Hematopoietic multipotent progenitor cell treated with erythropoietin and hydrocortisone succinate and interleukin-3 and kit ligand, for 6 days (in vitro differentiated cells): Measurements from ENCODE around the gene KNDC1.
A peak's percentile ranks its signal among the peaks of the same experiment; 100 is the strongest.
"Not testable (repeated sequence)": the region's sequence is repeated elsewhere in the genome, so short reads cannot be mapped to it uniquely, and the experiment has no call there.

Experiments used
- DNase-seq: peaks from one replicate; pipeline ENCODE4 v3.0.0-alpha.2; 2015

Gene KNDC1, protein sequence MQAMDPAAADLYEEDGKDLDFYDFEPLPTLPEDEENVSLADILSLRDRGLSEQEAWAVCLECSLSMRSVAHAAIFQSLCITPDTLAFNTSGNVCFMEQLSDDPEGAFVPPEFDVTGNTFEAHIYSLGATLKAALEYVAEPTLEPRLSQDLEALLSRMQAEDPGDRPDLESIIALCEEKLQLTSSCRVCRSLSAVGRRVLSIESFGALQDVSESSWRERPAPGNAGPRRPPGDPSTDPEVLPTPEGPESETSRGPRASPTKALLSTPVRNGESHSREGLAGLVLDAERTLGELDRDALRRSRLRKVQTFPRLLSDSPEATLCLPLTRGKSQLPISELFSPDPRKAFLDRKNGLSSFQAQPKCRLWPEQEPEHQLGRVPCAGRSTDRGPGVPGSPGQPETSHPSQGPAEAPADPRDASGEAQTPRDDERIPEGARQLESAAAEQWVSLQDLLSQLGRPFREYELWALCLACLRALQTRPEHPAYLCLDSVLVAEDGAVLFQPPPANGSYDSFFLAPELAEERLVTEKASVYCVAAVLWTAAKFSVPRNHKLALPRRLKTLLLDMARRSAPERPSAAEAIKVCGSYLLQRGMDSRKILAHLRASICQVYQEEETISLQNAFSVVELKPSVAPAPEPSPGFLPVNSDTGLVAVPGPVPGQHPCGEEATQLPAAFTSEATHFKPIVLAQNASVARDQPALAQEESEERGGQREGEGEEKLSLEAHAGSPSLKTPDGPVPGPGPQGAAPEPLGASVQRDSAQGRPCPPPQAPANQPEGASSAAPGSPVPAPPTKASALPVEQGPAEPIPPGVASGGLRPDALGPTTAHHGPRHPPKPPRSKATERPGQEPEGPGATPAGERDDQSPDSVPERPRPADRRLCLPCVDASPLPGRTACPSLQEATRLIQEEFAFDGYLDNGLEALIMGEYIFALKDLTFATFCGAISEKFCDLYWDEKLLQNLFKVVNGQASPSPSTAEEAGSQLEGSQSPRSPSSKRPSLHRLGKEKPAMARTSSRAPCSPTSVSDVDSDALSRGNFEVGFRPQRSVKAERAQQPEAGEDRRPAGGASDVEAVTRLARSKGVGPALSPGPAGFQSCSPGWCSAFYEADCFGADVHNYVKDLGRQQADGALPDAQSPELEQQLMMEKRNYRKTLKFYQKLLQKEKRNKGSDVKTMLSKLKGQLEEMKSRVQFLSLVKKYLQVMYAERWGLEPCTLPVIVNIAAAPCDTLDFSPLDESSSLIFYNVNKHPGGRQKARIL (N-terminal part only)

DNA sequence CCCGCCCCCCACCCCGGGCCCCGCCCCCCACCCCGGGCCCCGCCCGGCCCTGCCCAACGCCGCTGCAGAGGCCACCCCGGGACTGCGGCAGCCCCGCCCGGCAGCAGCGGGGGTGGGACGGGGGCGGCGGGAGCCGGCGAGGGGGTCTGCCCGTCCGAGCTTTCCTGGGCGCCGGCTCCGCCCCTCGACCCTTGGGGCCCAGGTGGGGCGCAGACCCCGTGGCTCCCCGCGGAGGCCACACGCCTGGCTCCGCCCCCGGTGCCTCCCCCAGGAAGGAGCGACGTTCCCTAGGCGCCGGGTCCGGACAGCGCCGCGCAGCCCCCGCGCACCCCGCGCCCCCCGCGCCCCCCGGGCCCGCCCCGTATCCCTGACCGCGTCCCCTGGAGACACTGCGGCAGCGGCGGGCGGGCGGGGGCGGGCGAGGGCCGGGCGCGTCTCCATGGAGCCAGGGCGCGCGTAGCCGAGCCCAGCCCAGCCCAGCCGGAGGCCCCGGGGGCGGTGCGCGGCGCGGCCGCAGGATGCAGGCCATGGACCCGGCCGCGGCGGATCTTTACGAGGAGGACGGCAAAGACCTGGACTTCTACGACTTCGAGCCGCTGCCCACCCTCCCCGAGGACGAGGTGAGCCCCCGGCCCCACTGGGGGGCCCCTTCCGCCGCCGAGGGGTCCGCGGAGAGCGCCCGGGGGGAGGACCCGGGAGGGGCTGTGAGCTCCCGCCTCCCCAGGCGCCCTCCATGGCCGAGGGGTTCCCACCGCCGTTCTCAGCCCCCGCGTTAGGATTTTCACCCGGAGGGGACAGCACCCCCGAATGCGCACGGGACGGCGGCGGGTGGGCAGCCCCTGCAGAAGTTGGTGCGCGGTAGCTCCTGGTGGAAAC, at the start of gene KNDC1:
Gene KNDC1, plus strand, starts transcription at position 270 of the 876 bp plus-strand sequence. Its CDS starts 249 bp downstream, at position 519.
- DNase-seq: peak; percentile 32

GRCh38 chr10:133110609-133111275, 49.3 kb upstream of the KNDC1 start:
- no peak for DNase-seq

GRCh38 chr10:133111640-133112039, 48.4 kb upstream of the KNDC1 start:
- not testable (repeated sequence) for DNase-seq

DNA sequence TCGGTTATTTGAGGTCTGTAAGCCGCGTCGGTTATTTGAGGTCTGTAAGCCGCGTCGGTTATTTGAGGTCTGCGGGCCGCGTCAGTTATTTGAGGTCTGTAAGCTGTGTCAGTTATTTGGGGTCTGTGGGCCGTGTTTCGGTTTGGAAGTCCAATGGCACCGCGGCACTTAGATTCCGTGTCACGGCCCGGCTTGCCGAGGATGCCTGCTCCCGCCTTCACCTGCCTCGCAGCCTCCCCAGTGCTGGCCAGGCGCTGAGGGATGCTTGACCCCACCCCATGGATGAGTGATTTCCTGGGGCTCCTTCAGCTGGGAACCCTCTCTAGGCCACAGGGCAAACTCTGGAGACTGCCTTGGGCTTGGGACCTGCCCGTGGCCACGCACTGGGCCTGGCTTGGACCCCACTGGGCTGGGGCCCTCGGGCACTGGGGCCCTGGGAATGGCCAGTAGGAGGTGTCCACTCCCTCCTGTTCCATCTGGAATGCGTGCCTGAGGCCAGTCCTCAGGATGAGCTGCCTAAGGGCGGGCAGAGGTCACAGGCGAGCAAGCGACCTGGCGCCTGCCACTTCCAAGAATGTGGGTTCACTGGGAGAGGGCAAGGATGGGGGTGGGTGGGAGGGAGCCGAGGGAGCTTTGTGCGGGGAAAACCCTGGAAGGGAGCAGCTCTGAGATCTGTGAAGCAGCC, 46.7 kb upstream of the KNDC1 start:
- no peak for DNase-seq

DNA sequence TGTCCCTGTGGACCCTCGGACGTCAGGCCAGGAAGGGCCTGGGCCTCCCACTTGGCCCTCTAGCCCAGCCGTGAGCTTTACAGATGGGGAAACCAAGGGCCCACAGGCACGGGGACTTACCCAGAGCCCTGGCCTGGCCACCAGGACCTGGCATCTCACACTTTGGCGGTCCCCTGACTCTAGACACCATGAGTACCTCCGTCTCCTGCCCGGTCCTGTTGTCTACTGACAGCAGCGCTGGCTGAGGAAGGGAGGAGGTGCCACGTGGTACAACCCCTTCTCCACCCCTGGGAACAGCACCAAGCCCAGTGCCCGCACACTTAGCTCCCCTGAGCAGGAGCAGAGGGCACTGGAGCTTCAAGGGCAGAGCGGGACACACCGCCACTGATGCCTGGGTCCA, 46.2 kb upstream of the KNDC1 start:
- DNase-seq: no peak

- DNase-seq: no peak
Measured at GRCh38 chr10:133114251-133114650, 45.8 kb upstream of the KNDC1 start.

DNA sequence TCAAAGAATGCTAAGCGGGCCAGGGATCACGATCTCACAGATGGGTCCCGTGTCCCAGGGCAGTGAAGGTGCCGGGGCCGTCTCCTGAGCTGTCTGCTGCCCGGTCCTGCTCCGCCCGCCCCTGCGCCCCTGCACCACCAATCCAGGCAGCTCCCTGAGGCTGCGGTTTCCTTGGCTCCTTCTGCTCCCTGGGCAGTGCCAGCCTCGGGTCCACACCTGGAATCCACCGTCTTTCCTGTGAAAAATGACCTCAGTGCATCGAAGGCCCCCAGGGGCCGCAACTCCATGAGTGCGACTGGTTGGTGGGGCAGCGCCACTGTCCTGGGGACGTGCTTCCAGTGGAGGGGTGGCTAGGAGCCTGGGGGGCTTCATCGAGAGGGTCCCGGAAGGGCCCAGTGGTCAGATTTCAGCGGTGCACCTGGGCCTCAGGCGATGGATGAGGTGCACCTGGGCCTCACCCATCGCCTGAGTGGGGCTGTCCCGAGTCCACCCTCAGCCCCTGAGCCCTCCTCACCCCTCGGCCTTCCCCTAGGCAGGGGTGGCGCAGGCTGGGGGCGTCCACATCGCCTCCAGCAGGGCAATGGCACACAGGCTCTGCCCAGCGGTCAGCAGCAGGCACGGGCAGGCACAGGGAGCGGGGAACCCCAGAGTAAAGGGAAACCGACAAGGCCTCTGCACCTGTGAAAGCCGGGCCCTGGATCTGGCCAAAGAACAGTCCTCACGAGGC, 45.1 kb upstream of the KNDC1 start:
- no peak for DNase-seq

DNA sequence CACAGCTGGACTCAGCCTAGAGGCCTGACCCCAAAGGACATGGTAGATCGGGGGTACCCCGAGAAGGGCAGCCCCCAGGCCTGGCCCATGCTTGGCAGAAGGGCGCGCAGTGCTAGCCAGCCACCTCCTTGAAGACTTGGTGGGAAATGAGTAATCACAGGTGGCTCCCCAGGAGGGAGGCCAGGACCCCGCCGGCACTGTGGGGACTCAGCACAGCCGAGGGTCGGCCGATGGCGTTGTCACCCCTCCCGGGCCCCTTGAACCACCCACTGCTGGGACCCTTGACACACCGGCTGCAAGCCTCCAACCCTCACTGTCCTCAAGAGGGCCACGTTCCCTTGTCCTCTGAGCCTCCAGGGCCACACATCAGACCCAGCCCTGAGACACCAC, 44.6 kb upstream of the KNDC1 start:
- no peak for DNase-seq

GRCh38 chr10:133115976-133116375, 44.0 kb upstream of the KNDC1 start:
- no peak for DNase-seq

DNA sequence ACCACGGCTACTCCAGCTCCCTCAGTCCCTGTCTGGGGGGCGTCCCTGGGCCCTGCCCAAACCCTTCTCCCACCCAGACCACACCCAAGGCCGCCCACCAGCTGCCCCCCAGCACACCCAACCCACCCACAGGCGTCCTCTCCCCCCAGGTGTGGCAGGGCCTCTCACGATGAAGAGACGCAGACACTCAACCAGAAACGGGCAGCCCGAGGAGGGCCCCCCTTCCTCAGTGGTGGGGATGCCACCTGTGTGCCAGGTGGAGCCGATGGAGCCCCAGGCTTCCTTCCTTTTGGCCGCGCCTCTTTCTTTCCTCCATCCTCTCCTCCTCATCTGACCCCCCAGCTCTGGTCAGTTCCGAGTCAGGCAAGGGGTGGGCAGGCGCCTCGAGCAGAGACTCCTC, 43.6 kb upstream of the KNDC1 start:
- DNase-seq: no peak

GRCh38 chr10:133117036-133117687, 42.9 kb upstream of the KNDC1 start:
- no peak for DNase-seq

DNA sequence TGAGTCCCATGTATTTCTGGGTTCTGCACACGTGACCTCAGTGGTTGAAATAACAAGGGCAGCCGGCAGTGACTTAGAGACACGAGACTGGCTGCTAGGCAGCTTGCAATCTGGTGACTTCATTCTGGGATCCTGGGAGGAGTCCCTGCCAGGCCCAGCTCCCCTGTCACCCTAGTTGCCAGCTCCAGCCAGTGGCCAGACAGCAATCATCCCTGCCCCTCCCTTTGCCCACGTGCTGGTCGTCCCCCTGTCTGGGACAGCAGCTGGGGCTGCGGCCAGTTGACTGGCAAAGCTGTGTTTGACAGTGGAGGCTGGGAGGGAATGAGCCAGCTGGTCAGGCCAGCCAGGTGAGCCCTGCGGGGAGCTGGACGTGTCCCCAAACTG, 42.3 kb upstream of the KNDC1 start:
- DNase-seq: no peak

GRCh38 chr10:133121479-133121878, 38.5 kb upstream of the KNDC1 start:
- no peak for DNase-seq

GRCh38 chr10:133122171-133122935, 37.7 kb upstream of the KNDC1 start:
- DNase-seq: no peak

GRCh38 chr10:133123050-133123745, 36.8 kb upstream of the KNDC1 start:
- no peak for DNase-seq

GRCh38 chr10:133123746-133124356, 36.2 kb upstream of the KNDC1 start:
- DNase-seq: no peak

DNA sequence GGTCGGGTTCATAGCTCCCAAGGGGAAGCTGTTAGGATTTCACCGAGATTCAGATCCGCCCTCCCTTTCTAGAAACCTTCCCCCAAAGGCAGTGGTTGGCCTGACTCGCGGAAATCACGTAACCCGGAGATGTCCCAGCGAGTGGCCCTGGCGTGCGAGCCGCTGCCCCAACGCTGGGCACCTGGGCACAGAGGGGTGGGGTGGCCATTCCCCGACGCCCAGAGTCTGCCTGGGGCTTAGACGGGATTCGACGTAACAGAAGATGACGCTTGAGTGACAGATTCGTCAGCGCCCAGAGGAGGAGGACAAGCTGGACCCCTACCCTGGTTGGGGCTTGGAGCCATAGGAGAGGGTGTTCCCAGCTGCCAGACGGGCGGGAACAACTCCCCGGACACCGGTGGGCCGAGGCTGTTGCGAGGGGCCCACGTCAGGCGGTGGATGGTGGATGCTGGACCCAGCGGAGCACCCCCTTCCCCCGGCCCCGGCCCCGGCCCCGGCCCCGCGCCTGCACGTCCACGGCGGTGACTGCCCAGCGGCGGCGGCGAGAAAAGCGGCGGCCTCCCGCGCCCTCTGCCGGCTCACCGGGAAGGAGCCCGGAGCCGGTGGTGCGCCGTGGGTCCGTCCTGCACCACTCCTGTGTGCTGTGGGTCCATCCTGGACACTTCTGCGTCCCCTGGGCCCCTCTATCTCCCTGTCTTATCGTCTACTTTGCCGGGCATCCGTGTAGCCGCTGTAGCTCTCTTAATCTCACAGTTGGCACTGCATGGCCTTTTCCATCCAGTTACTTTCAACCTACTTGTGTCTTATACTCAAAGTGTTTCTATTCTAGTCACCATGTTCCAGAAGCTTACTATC, 35.4 kb upstream of the KNDC1 start:
- peak; percentile 32 for DNase-seq
